Stomach (tissue), 9 donors: ENCODE measurements around the gene MTMR8. TPM values are rescaled to one million over a fixed set of nuclear protein-coding genes. Genes with fewer than 3 reads are reported as not detected.
"Not testable (repeated sequence)": the region's sequence is repeated elsewhere in the genome, so short reads cannot be mapped to it uniquely, and the experiment has no call there.

ENCODE experiments used
- DNase-seq, 2 donors: peaks; one replicate each; pipeline versions ENCODE4 v3.0.0 to v3.0.0-alpha.2; 2013 to 2019
- H3K27ac ChIP-seq, 5 donors: fragments of 200-600 bp in 4 of 5; sonication (generic) in 4 of 5; one replicate each; pipeline ENCODE4 v1.5.1; 2013 to 2019; ENCODE audit warnings: mild to moderate bottlenecking in 1 of 5, moderate library complexity in 1 of 5
- H3K27me3 ChIP-seq, 3 donors: fragments of 200-600 bp; sonication (generic); one replicate each; pipeline ENCODE4 v1.5.1; 2017 to 2019; ENCODE audit warnings: mixed run types in 1 of 3
- H3K36me3 ChIP-seq, 4 donors: fragments of 200-600 bp; sonication (generic); 1 replicate in 3 of 4; 2 replicates in 1 of 4; pipeline ENCODE4 v1.5.1; 2016 to 2019
- H3K4me1 ChIP-seq, 4 donors: fragments of 200-600 bp; sonication (generic); one replicate each; pipeline ENCODE4 v1.5.1; 2016 to 2019
- H3K4me3 ChIP-seq, 4 donors: fragments of 200-600 bp; sonication (generic) in 3 of 4; one replicate each; pipeline ENCODE4 v1.5.1; 2016 to 2019; ENCODE audit warnings: mild to moderate bottlenecking in 1 of 4
- H3K9me3 ChIP-seq, 4 donors: fragments of 200-600 bp; sonication (generic); one replicate each; pipeline ENCODE4 v1.5.1; 2016 to 2019
- EP300 ChIP-seq: sonication (generic); formaldehyde crosslinking; IDR thresholded peaks from one replicate; pipeline ENCODE4 v1.6.1; 2017; ENCODE audit warnings: antibody characterized with exemption
- POLR2A ChIP-seq, 4 donors: fragments of 450-650 bp; IDR thresholded peaks; one replicate each; pipeline ENCODE4 v1.6.1; 2016; ENCODE audit warnings: antibody characterized with exemption in 4 of 4, control low read depth in 2 of 4, mild to moderate bottlenecking in 1 of 4, moderate library complexity in 1 of 4
- POLR2AphosphoS5 ChIP-seq, 3 donors: sonication (generic); formaldehyde crosslinking; IDR thresholded peaks; one replicate each; pipeline ENCODE4 v1.6.1; 2016; ENCODE audit warnings: antibody characterized with exemption in 3 of 3
- WGBS, 5 donors: extraction: QIAGEN DNeasy Blood & Tissue Kit in 3 of 5; methylation state at CpG; one replicate each; pipeline versions ENCODE4 v1.1.5 to v1.1.7; 2013 to 2018; 5-methylcytosine and 5-hydroxymethylcytosine counted together
- intact Hi-C: fragments of 100-400 bp; cut with DNase I; formaldehyde crosslinking; loops from one replicate; pipeline ENCODE4 v1.15.1; 2023; ENCODE audit warnings: low total_unique reads
- polyA plus RNA-seq, 3 donors: library from polyadenylated mRNA; stranded (reverse); fragments of 200-250 nt; gene quantifications; one replicate each; pipeline ENCODE4 v1.2.3, GENCODE V29; 2013
- total RNA-seq, 5 donors: library from RNA; depleted of rRNA; stranded (reverse); fragments of >200 nt; gene quantifications; one replicate each; pipeline versions ENCODE4 v1.1.0 to v1.2.3, GENCODE V29; 2014 to 2016
- TF ChIP-seq, protein P1 (sequence below), 7 experiments: fragments of 450-650 bp in 4 of 7; fragments of 200-600 bp in 3 of 7; sonication (generic) in 3 of 7; IDR thresholded peaks; one replicate each; pipeline ENCODE4 v1.5.1; 2016 to 2019; ENCODE audit warnings: antibody characterized with exemption in 7 of 7, control low read depth in 2 of 7, mild to moderate bottlenecking in 1 of 7
- donor health status: healthy with polysubstance abuse.
- donor health status: Bipolar disorder and iron deficiency.
- donor health status: healthy.

MTMR8 gene
- total and polyA plus RNA-seq, 8 donors, result 0.98 to 22.0 (median 1.4) TPM; not detected in 2

DNA sequence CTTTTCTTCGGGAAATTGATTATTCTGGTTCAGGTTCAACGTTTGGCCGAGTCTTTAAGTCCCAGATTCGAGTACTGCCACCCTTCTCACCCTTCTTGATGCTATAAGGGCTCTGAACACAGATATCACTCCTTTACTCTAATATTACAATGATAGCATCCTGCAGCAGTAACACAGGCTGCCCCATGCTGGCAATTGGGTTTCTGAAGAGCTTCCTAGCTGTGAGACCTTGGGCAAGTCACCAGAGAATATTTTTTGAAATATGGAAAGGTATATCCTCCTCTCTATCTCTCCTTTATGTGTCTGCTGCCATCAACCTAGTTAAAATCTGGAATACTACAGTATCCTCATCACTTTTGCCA lies 297 bp upstream of the MTMR8 start:
- Histone ChIP-seq H3K4me3 (peak overlapping the region; percentile 53 to 78 (median 62)), H3K36me3 (no peaks in the 10 kb centered on the region), H3K27me3 (no peaks in the 10 kb centered on the region), H3K4me1 (peaks cover 0 to 11% (median 4%) of the 10 kb centered on the region in 4 donors), H3K9me3 (no peaks in the 10 kb centered on the region), H3K27ac (peak overlapping the region in 2 of 5 donors; percentile 72 to 74)
- DNase-seq, result no peak
- intact Hi-C loops, result no loop called here
- 1 to 15% (median 4%) methylated on average over 4 of the region's 4 CpGs for WGBS, 5 donors
- no peak for TF ChIP-seq POLR2A (IDR thresholded peaks at IDR 0.05)
- TF ChIP-seq EP300, result no peak
- TF ChIP-seq, protein P1, sequence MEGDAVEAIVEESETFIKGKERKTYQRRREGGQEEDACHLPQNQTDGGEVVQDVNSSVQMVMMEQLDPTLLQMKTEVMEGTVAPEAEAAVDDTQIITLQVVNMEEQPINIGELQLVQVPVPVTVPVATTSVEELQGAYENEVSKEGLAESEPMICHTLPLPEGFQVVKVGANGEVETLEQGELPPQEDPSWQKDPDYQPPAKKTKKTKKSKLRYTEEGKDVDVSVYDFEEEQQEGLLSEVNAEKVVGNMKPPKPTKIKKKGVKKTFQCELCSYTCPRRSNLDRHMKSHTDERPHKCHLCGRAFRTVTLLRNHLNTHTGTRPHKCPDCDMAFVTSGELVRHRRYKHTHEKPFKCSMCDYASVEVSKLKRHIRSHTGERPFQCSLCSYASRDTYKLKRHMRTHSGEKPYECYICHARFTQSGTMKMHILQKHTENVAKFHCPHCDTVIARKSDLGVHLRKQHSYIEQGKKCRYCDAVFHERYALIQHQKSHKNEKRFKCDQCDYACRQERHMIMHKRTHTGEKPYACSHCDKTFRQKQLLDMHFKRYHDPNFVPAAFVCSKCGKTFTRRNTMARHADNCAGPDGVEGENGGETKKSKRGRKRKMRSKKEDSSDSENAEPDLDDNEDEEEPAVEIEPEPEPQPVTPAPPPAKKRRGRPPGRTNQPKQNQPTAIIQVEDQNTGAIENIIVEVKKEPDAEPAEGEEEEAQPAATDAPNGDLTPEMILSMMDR (IDR thresholded peaks at IDR 0.05), result no peak

DNA sequence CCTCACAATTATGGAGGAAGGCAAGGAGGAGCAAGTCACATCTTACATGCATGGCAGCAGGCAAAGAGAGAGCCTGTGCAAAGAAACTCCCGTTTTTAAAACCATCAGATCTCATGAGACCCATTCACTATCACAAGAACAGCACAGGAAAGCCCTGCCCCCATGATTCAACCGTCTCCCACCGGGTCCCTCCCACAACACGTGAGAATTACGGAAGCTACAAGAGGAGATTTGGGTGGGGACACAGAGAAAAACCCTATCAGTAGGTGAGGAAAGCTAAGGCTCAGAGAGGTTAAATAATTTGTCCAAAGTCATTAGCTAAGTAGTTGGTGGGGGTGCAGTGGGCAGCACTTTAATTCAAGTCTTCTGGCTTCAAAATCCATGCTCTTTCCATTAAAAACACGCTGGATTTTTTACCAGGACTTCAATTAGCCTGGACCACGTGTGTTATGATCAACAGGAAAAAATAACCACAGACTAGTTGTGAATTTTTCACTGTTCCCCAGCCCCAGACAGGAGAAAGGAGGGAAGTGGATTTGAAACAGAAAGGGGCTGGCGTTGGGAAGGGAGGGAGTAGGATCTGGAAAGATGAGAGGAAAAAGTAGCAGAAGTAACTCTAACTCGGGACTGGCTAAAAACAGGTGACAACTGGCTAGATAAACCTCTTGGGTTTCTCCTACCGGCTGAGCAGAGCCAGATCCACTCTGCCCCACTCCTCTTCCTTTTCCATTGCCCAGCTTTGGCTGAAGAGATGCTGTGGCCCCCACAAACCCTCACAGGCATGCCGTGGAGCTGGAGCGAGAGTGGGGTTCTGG lies 986 bp downstream of the MTMR8 start:
- intact Hi-C loops, result no loop called here
- DNase-seq, result peak in 1 of 2 donors; percentile 3
- peaks cover 0 to 11% (median 4%) of the 10 kb centered on the region in 4 donors for H3K4me1 ChIP-seq
- peak overlapping the region in 3 of 5 donors; percentile 49 to 74 (median 58) for H3K27ac ChIP-seq
- H3K27me3 ChIP-seq, result no peaks in the 10 kb centered on the region
- peak overlapping the region; percentile 53 to 78 (median 62) for H3K4me3 ChIP-seq
- no peaks in the 10 kb centered on the region for H3K9me3 ChIP-seq
- WGBS, 5 donors, result 23 to 35% (median 28%) methylated on average over 11 to 12 of the region's 12 CpGs
- TF ChIP-seq, protein P1 (IDR thresholded peaks at IDR 0.05), result no peak
- TF ChIP-seq POLR2A (IDR thresholded peaks at IDR 0.05), result no peak
- no peak for TF ChIP-seq POLR2AphosphoS5 (IDR thresholded peaks at IDR 0.05)
- no peak for TF ChIP-seq EP300
- H3K36me3 ChIP-seq, result no peaks in the 10 kb centered on the region

DNA sequence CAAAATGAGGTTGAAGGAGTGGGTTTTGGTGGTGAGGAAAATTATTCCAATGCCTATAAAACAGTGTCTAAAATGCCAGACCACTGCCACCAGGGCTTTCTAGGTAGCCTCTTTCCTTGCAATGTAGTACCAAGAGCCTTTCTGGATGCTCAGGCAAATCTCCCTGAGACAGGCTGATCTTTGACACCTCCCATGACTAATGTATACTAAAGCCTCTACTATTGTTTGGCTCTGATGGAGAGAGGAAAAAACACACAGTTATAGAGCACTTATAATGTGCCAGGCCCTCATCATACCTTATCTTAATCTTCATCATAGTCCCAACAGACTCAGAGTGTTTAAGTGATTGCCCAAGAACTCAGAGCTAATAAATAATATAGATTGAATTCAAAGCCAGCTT lies 5.8 kb downstream of the MTMR8 start:
- TF ChIP-seq POLR2AphosphoS5 (IDR thresholded peaks at IDR 0.05), result no peak
- TF ChIP-seq, protein P1 (IDR thresholded peaks at IDR 0.05), result no peak
- TF ChIP-seq EP300, result no peak
- TF ChIP-seq POLR2A (IDR thresholded peaks at IDR 0.05), result no peak
- intact Hi-C loops, result no loop called here
- DNase-seq, result no peak

DNA sequence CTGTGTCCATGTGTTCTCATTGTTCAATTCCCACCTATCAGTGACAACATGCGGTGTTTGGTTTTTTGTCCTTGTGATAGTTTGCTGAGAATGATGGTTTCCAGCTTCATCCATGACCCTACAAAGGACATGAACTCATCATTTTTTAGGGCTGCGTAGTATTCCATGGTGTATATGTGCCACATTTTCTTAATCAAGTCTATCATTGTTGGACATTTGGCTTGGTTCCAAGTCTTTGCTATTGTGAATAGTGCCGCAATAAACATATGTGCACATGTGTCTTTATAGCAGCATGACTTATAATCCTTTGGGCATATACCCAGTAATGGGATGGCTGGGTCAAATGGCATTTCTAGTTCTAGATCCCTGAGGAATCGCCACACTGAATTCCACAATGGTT lies 14.5 kb downstream of the MTMR8 start:
- peaks cover 0 to 72% (median 38%) of the 10 kb centered on the region in 4 donors for H3K9me3 ChIP-seq
- WGBS, 5 donors, result 86 to 98% (median 95%) methylated on average over 4 of the region's 4 CpGs

More for the DNA sequence above, 5.8 kb downstream of the MTMR8 start:
- H3K9me3 ChIP-seq, result peaks cover 0 to 13% (median 11%) of the 10 kb centered on the region in 4 donors
- no peak overlapping the region for H3K4me3 ChIP-seq
- no peaks in the 10 kb centered on the region for H3K27me3 ChIP-seq
- H3K4me1 ChIP-seq, result peaks cover 0 to 10% (median 2%) of the 10 kb centered on the region in 4 donors
- no peaks in the 10 kb centered on the region for H3K36me3 ChIP-seq
- H3K27ac ChIP-seq, result no peak overlapping the region

DNA sequence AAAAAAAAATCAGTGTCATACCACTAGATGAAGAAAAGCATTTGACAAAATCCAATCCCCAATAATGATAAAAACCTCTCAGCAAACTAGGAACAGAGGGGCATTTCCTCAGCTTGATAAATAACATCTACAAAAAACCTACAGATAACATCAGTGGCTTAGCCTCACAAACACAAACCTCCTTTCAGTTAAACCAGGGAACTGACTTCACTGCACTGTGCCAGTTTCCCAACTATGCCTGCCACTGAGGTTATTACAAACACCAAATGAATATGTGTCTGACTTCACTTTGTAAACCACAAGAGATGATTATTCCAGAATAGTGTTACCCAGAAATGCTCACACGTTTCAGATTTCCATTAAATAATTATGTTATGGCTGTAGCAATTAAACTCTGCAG lies 15.3 kb downstream of the MTMR8 start:
- no peak for TF ChIP-seq POLR2A (IDR thresholded peaks at IDR 0.05)
- TF ChIP-seq, protein P1 (IDR thresholded peaks at IDR 0.05), result no peak
- TF ChIP-seq EP300, result no peak
- no peak for TF ChIP-seq POLR2AphosphoS5 (IDR thresholded peaks at IDR 0.05)
- intact Hi-C loops, result no loop called here
- no peak for DNase-seq
- WGBS, 5 donors, result 59 to 91% (median 76%) methylated on average over 1 of the region's 1 CpG
- Histone ChIP-seq H3K9me3 (peaks cover 0 to 73% (median 36%) of the 10 kb centered on the region in 4 donors), H3K4me1 (no peaks in the 10 kb centered on the region), H3K27me3 (no peaks in the 10 kb centered on the region), H3K36me3 (peaks cover 0 to 8% (median 0%) of the 10 kb centered on the region in 4 donors), H3K4me3 (no peak overlapping the region), H3K27ac (no peak overlapping the region)

More for the DNA sequence above, 14.5 kb downstream of the MTMR8 start:
- H3K27ac ChIP-seq, DNase-seq, H3K36me3 ChIP-seq, H3K4me3 ChIP-seq, H3K4me1 ChIP-seq, intact Hi-C loops, H3K27me3 ChIP-seq: not testable (repeated sequence)
